Ovary (tissue), 3 donors: ENCODE data around the gene PAM16.

ENCODE experiments used
- CTCF ChIP-seq, 3 donors: fragments of 450-650 bp in 2 of 3; fragments of 200-600 bp in 1 of 3; IDR thresholded peaks; one replicate each; pipeline versions ENCODE4 v1.5.1 to v1.8.0; 2016 to 2022; ENCODE audit warnings: antibody characterized with exemption in 3 of 3, mild to moderate bottlenecking in 1 of 3
- EP300 ChIP-seq: sonication (generic); formaldehyde crosslinking; IDR thresholded peaks from one replicate; pipeline ENCODE4 v1.6.1; 2017; ENCODE audit warnings: antibody characterized with exemption
- POLR2A ChIP-seq: fragments of 450-650 bp; IDR thresholded peaks from one replicate; pipeline ENCODE4 v1.6.1; 2017; ENCODE audit warnings: antibody characterized with exemption, mild to moderate bottlenecking, moderate library complexity
- donor health status: DM: no; HTN: no; CAD: no.

- no peak for TF ChIP-seq CTCF (IDR thresholded peaks at IDR 0.05)
- TF ChIP-seq POLR2A, result no peak
- TF ChIP-seq EP300, result no peak
Observed at GRCh38 chr16:4347010-4347409, 4.1 kb downstream of the PAM16 start.
